Progenitor cell of endocrine pancreas (in vitro differentiated cells): Measurements from ENCODE around the gene CD300H. TPM values are rescaled to one million over a fixed set of nuclear protein-coding genes. Genes with fewer than 3 reads are reported as not detected.

Experiments used
- DNase-seq: peaks from one replicate; pipeline ENCODE4 v3.0.0; 2021; ENCODE audit warnings: low spot score; ENCODE audit not compliant: unreplicated experiment
- H3K27ac Mint-ChIP-seq: 2 replicates; pipeline ENCODE4 v1.8.0; 2021; ENCODE audit warnings: mild to moderate bottlenecking, moderate library complexity, mixed read lengths
- H3K27me3 Mint-ChIP-seq: 2 replicates; pipeline ENCODE4 v1.8.0; 2021; ENCODE audit warnings: mixed read lengths
- H3K36me3 Mint-ChIP-seq: 2 replicates; pipeline ENCODE4 v1.8.0; 2022; ENCODE audit warnings: mixed read lengths; ENCODE audit not compliant: insufficient read depth
- H3K4me1 Mint-ChIP-seq: 2 replicates; pipeline ENCODE4 v1.8.0; 2021; ENCODE audit warnings: low read depth, mixed read lengths
- H3K4me3 Mint-ChIP-seq: 2 replicates; pipeline ENCODE4 v1.8.0; 2021; ENCODE audit warnings: low read depth, mild to moderate bottlenecking, moderate library complexity, mixed read lengths
- H3K9me3 Mint-ChIP-seq: 2 replicates; pipeline ENCODE4 v1.8.0; 2021; ENCODE audit warnings: low read depth, mixed read lengths
- CTCF ChIP-seq: fragments of 200-600 bp; sonication (generic); IDR thresholded peaks from one replicate; pipeline ENCODE4 v1.5.0; 2021; ENCODE audit warnings: antibody characterized with exemption, mild to moderate bottlenecking; ENCODE audit not compliant: unreplicated experiment
- total RNA-seq: library from RNA; stranded (reverse); gene quantifications from 2 replicates; pipeline ENCODE4 v1.2.1, GENCODE V29; 2021

Gene CD300H
- total RNA-seq, 1 donor from 2014 or later, result not detected

DNA sequence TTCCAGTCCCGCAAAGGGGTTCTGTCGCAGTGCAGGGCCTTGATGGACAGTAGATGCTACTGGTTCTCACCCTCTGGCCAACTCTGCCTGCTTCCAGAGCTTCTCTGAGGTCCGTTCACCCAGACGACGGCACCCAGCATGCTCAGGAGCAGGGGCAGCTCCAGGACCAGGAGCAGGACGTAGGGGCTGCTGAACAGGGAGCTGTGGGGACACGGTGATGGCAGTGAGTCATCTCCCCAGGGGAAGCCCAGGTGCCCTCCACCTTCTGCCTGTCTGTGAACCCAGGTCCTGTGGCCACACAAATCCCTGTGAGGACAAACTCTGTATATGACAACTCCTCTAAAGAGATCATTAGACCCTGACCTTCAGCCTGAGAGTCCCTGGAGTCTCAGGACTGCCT, 18.0 kb downstream of the CD300H start:
- Mint-ChIP-seq H3K9me3 (no peaks in the 10 kb centered on the region), H3K27me3 (peaks cover 24% of the 10 kb centered on the region), H3K36me3 (no peaks in the 10 kb centered on the region), H3K27ac (no peak overlapping the region), H3K4me3 (no peak overlapping the region), H3K4me1 (peaks cover 11% of the 10 kb centered on the region)
- DNase-seq, result no peak
- TF ChIP-seq CTCF, result no peak

GRCh38 chr17:74547736-74548135, 19.6 kb downstream of the CD300H start:
- TF ChIP-seq CTCF, result no peak
- H3K4me3 Mint-ChIP-seq, result no peak overlapping the region
- H3K36me3 Mint-ChIP-seq, result no peaks in the 10 kb centered on the region
- peaks cover 20% of the 10 kb centered on the region for H3K27me3 Mint-ChIP-seq
- H3K27ac Mint-ChIP-seq, result no peak overlapping the region
- H3K9me3 Mint-ChIP-seq, result no peaks in the 10 kb centered on the region
- no peak for DNase-seq
- peaks cover 4% of the 10 kb centered on the region for H3K4me1 Mint-ChIP-seq

GRCh38 chr17:74547264-74547663, 20.0 kb downstream of the CD300H start:
- no peaks in the 10 kb centered on the region for H3K9me3 Mint-ChIP-seq
- H3K27ac Mint-ChIP-seq, result no peak overlapping the region
- no peaks in the 10 kb centered on the region for H3K36me3 Mint-ChIP-seq
- H3K27me3 Mint-ChIP-seq, result peaks cover 20% of the 10 kb centered on the region
- H3K4me3 Mint-ChIP-seq, result no peak overlapping the region
- no peak for DNase-seq
- peaks cover 2% of the 10 kb centered on the region for H3K4me1 Mint-ChIP-seq
- no peak for TF ChIP-seq CTCF

DNA sequence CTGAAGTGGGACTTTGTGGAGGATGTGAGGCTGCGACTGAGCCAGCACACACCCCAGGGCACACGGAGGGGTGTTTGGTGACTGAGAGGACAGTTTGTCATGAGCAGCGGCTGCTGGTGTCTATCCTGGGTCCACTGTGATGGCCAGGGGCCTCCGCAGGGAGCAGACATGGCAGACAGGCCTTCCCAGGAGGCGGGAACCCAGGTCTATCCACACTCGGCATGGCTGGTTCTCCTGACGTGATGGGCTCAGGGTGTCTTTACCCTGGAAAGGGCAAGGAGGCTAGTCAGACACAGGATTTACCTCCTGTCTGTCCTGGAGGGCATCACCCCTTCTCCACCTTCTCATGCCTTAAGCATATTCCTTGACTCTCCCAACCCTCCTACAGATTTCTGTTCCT, 20.7 kb downstream of the CD300H start:
- H3K4me1 Mint-ChIP-seq, result peaks cover 2% of the 10 kb centered on the region
- H3K27me3 Mint-ChIP-seq, result peaks cover 21% of the 10 kb centered on the region
- TF ChIP-seq CTCF, result no peak
- H3K36me3 Mint-ChIP-seq, result no peaks in the 10 kb centered on the region
- no peak overlapping the region for H3K27ac Mint-ChIP-seq
- no peaks in the 10 kb centered on the region for H3K9me3 Mint-ChIP-seq
- no peak for DNase-seq
- H3K4me3 Mint-ChIP-seq, result no peak overlapping the region

DNA sequence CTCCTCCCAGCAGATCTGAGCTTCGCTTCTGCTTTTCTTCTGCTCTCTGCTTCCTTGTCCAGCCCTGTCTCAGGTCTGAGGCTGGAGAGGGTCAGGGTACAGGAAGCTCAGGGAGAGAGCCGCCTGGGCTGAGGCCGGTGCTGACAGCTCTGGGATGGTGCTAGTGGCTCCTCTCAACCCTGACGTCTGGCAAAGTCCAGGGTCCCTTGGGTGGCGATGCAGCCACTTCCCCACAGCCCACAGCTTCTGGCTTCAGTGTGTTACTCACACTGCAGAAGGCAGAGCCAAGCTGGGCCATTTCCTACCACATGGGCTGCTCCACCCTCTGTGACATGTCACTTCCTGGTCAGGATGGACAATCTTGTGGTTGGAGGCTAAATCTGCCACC, 21.5 kb downstream of the CD300H start, which contains the start of gene CD300C:
TSS of gene CD300C (minus strand) at position 273 of the 388 bp plus-strand sequence. CDS start 333 bp downstream, outside the sequence.
- TF ChIP-seq CTCF, result no peak
- H3K9me3 Mint-ChIP-seq, result no peaks in the 10 kb centered on the region
- H3K36me3 Mint-ChIP-seq, result no peaks in the 10 kb centered on the region
- H3K27me3 Mint-ChIP-seq, result peaks cover 25% of the 10 kb centered on the region
- no peak for DNase-seq
- H3K27ac Mint-ChIP-seq, result peak within 1 kb of the TSS; percentile 17
- no peak within 1 kb of the TSS for H3K4me3 Mint-ChIP-seq
- peaks cover 2% of the 10 kb centered on the region for H3K4me1 Mint-ChIP-seq
